NCI-H2107 treated with DMSO at 0.1 percent for 48 hours (cell line): ENCODE measurements around the gene SMCHD1.
"Not testable (repeated sequence)": the region's sequence is repeated elsewhere in the genome, so short reads cannot be mapped to it uniquely, and the experiment has no call there.

Experiments
- DNase-seq: peaks from one replicate; lab custom pipeline; 2025; ENCODE audit not compliant: unreplicated experiment; lab: John Stamatoyannopoulos, UW

Gene SMCHD1

DNA sequence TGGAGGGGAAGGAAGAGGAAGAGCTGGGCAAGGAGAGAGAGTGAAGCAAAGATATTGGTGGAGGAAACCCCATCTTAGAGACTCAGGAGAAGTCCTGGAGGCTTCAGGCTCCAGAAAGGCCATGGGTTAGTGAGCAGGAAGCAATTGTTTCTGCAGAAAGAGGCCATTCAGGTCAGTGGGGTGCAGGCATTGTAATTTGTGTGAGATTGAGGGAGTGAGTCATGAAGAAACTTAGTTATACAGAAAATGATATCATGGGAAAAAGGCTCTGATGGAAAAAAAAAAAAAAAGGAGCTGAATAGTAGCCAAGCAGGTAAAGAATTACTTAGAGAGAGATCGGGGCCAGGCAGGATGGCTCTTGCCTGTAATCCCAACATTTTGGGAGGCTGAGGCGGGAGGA is 195.3 kb downstream of the SMCHD1 start:
- DNase-seq, result no peak

- DNase-seq, result no peak
Measured at GRCh38 chr18:2851771-2852170, 196.2 kb downstream of the SMCHD1 start.

GRCh38 chr18:2852460-2852859 is 196.9 kb downstream of the SMCHD1 start:
- DNase-seq, result not testable (repeated sequence)

- DNase-seq, result no peak
Measured at GRCh38 chr18:2853173-2853925, 197.8 kb downstream of the SMCHD1 start.

GRCh38 chr18:2853926-2854664 is 198.6 kb downstream of the SMCHD1 start:
- DNase-seq, result no peak
